Endothelial cell of umbilical vein (primary cell): ENCODE data around the gene SYT6. TPM values are rescaled to one million over a fixed set of nuclear protein-coding genes. Genes with fewer than 3 reads are reported as not detected.
A peak's percentile ranks its signal among the peaks of the same experiment; 100 is the strongest.

Experiments
- BruUV-seq: library from RNA; stranded (reverse); fragments of 400-500 nt; replicated peaks from 2 replicates; lab custom pipeline; 2021; lab: Mats Ljungman, UMichigan
- CTCF ChIA-PET: fragments of 300-600, 350-600 bp; sonication (Branson Sonifier 250); formaldehyde crosslinking; loops from one replicate; lab custom pipeline; 2021; ENCODE audit warnings: antibody characterized with exemption, inconsistent platforms; lab: Charles Lee
- POLR2A ChIA-PET: fragments of 300-600, 350-600 bp; sonication (Branson Sonifier 250); formaldehyde crosslinking; loops from one replicate; lab custom pipeline; 2021; ENCODE audit warnings: antibody characterized with exemption, inconsistent platforms; lab: Charles Lee
- DNase-seq: peaks from one replicate; pipeline ENCODE4 v3.0.0-alpha.2; 2011; ENCODE audit warnings: low read depth, low spot score
- FAIRE-seq: peaks from 2 replicates; lab custom pipeline; 2011; peaks lifted over from hg19 to GRCh38; lab: Jason Lieb, UNC
- H2AFZ ChIP-seq: 2 replicates; pipeline ENCODE4 v1.6.0; 2012; ENCODE audit warnings: low read depth, low read length, control low read depth, inconsistent platforms
- H3K27ac ChIP-seq: 2 replicates; pipeline ENCODE4 v1.5.1; 2011; ENCODE audit warnings: low read depth, mild to moderate bottlenecking, control low read depth, low read length, moderate library complexity; ENCODE audit not compliant: insufficient read depth
- H3K27me3 ChIP-seq, 2 experiments: 2 replicates each; pipeline versions ENCODE4 v1.6.0 to v1.6.1; 2011; ENCODE audit warnings: low read length in 2 of 2, mixed read lengths in 1 of 2; ENCODE audit not compliant: control insufficient read depth in 2 of 2, insufficient read depth in 2 of 2
- H3K36me3 ChIP-seq, 2 experiments: 2 replicates in 1 of 2; 3 replicates in 1 of 2; pipeline ENCODE4 v1.5.1; 2011; ENCODE audit warnings: low read length in 2 of 2, mild to moderate bottlenecking in 1 of 2, moderate library complexity in 1 of 2; ENCODE audit not compliant: control insufficient read depth in 2 of 2, insufficient read depth in 2 of 2; ENCODE audit errors: extremely low read depth in 1 of 2
- H3K4me1 ChIP-seq: 3 replicates; pipeline ENCODE4 v1.5.1; 2011; ENCODE audit warnings: mild to moderate bottlenecking, low read length; ENCODE audit not compliant: control insufficient read depth, insufficient read depth; ENCODE audit errors: extremely low read depth
- H3K4me2 ChIP-seq: 2 replicates; pipeline ENCODE4 v1.6.1; 2011; ENCODE audit warnings: low read length, control low read depth, mixed read lengths; ENCODE audit not compliant: insufficient read depth
- H3K4me3 ChIP-seq, 3 experiments: fragments of 200-600 bp in 1 of 3; sonication (generic), shearing (Covaris generic) in 1 of 3; replicated peaks in 1 of 3; 2 replicates each; pipeline ENCODE4 v1.5.1; 2011 to 2016; ENCODE audit warnings: control low read depth in 3 of 3, low read length in 3 of 3, mild to moderate bottlenecking in 2 of 3, inconsistent platforms in 1 of 3, low read depth in 1 of 3, moderate library complexity in 1 of 3; ENCODE audit not compliant: insufficient read depth in 1 of 3
- H3K79me2 ChIP-seq: 2 replicates; pipeline ENCODE4 v1.6.0; 2012; ENCODE audit warnings: low read length, inconsistent platforms; ENCODE audit not compliant: control insufficient read depth, insufficient read depth
- H3K9ac ChIP-seq: replicated peaks from 2 replicates; pipeline ENCODE3; 2011; ENCODE audit warnings: low read length, control low read depth; ENCODE audit not compliant: insufficient read depth; ENCODE audit errors: extremely low read depth
- H3K9me1 ChIP-seq: replicated peaks from 3 replicates; pipeline ENCODE4 v1.6.0; 2011; ENCODE audit warnings: mild to moderate bottlenecking, low read length; ENCODE audit not compliant: control insufficient read depth, insufficient read depth; ENCODE audit errors: extremely low read depth
- H3K9me3 ChIP-seq: replicated peaks from 2 replicates; pipeline ENCODE4 v1.5.1; 2012; ENCODE audit warnings: low read length, inconsistent platforms; ENCODE audit not compliant: control insufficient read depth, insufficient read depth
- H4K20me1 ChIP-seq: replicated peaks from 2 replicates; pipeline ENCODE3; 2011; ENCODE audit warnings: mild to moderate bottlenecking, low read length; ENCODE audit not compliant: control insufficient read depth, insufficient read depth; ENCODE audit errors: extremely low read depth
- CTCF ChIP-seq, 2 donors: IDR thresholded peaks; 1 replicate in 1 of 2; 2 replicates in 1 of 2; pipeline ENCODE4 v1.5.1; 2011; ENCODE audit warnings: low read length in 2 of 2, mild to moderate bottlenecking in 2 of 2, moderate library complexity in 2 of 2, control low read depth in 1 of 2, inconsistent platforms in 1 of 2, low read depth in 1 of 2; ENCODE audit not compliant: insufficient read depth in 1 of 2; ENCODE audit errors: extremely low read depth in 1 of 2
- EZH2 ChIP-seq: IDR thresholded peaks from 2 replicates; pipeline ENCODE4 v1.6.1; 2012; ENCODE audit warnings: borderline replicate concordance, low read depth, mild to moderate bottlenecking, moderate library complexity, low read length, inconsistent platforms; ENCODE audit not compliant: severe bottlenecking
- FOS ChIP-seq: IDR thresholded peaks from 2 replicates; pipeline ENCODE4 v1.6.1; 2011; ENCODE audit warnings: mild to moderate bottlenecking, low read length, moderate library complexity, borderline replicate concordance; ENCODE audit not compliant: insufficient read depth
- GATA2 ChIP-seq: IDR thresholded peaks from 2 replicates; pipeline ENCODE4 v1.7.0; 2011; ENCODE audit warnings: low read depth, mild to moderate bottlenecking, moderate library complexity, mixed read lengths, low read length; ENCODE audit not compliant: insufficient read length, insufficient read depth
- JUN ChIP-seq: IDR thresholded peaks from 2 replicates; pipeline ENCODE4 v1.6.1; 2011; ENCODE audit warnings: borderline replicate concordance, low read depth; ENCODE audit not compliant: insufficient read length, insufficient read depth
- MAX ChIP-seq: IDR thresholded peaks from 2 replicates; pipeline ENCODE4 v1.6.1; 2011; ENCODE audit not compliant: insufficient read depth, insufficient read length
- MYC ChIP-seq: IDR thresholded peaks from one replicate; pipeline ENCODE4 v1.6.1; 2011; ENCODE audit warnings: mild to moderate bottlenecking, low read depth, low read length
- POLR2A ChIP-seq: IDR thresholded peaks from 2 replicates; pipeline ENCODE4 v1.6.1; 2012; ENCODE audit warnings: low read depth, mild to moderate bottlenecking, control low read depth, low read length
- POLR2AphosphoS5 ChIP-seq: IDR thresholded peaks from 2 replicates; pipeline ENCODE4 v1.6.1; 2012; ENCODE audit warnings: low read depth, mild to moderate bottlenecking, control low read depth, low read length, moderate library complexity; ENCODE audit not compliant: insufficient read depth
- dilution Hi-C: fragments of 300-500 bp; cut with MboI; formaldehyde crosslinking; loops from one replicate; pipeline ENCODE4 v1.15.0; 2019; ENCODE audit warnings: low sequenced_read_pairs; ENCODE audit not compliant: extremely low pct_ligation_motif_present
- intact Hi-C: fragments of 100-400 bp; cut with micrococcal nuclease; formaldehyde crosslinking; loops from one replicate; pipeline ENCODE4 v1.10.0; 2022
- polyA plus RNA-seq, 4 experiments: library from polyadenylated mRNA; depleted of rRNA in 3 of 4; stranded (reverse) in 3 of 4; unstranded in 1 of 4; fragments of >200 nt; gene quantifications; 2 replicates each; pipeline versions ENCODE4 v1.2.1 to v1.2.3, GENCODE V29; 2011 to 2012; ENCODE audit warnings: missing spikeins in 1 of 4
- total RNA-seq: library from RNA; stranded (reverse); gene quantifications from 2 replicates; pipeline ENCODE4 v1.2.3, GENCODE V29; 2021

SYT6 gene
- total and polyA plus RNA-seq, 2 donors (not counting 3 experiments of a cell fraction or from before 2014, with no cell fraction given), result 0.04 TPM; not detected in 1

- H3K27me3 ChIP-seq, result no peaks in the 10 kb centered on the region
- H3K27ac ChIP-seq, result no peak overlapping the region
- H4K20me1 ChIP-seq, result no peaks in the 10 kb centered on the region
- DNase-seq, result no peak
- no peaks in the 10 kb centered on the region for H3K79me2 ChIP-seq
- FAIRE-seq, result no peak
- ChIA-PET CTCF (interaction anchor here (2.4 kb wide), 1 partner anchor 135 kb away, joined by 5 read pairs; the partner anchor contains the start of gene OLFML3), POLR2A (no interaction called here)
- no peak overlapping the region for H3K4me3 ChIP-seq
- no TSS peak for BruUV-seq
- no peaks in the 10 kb centered on the region for H3K4me1 ChIP-seq
- no peak for TF ChIP-seq GATA2
- H3K9me3 ChIP-seq, result no peaks in the 10 kb centered on the region
- H3K36me3 ChIP-seq, result no peaks in the 10 kb centered on the region
- H3K4me2 ChIP-seq, result no peak overlapping the region
- peak overlapping the region; percentile 6 for H2AFZ ChIP-seq
- dilution Hi-C loops, result no loop called here
- no peak overlapping the region for H3K9ac ChIP-seq
- no peaks in the 10 kb centered on the region for H3K9me1 ChIP-seq
- intact Hi-C loops, result no loop called here
Observed at GRCh38 chr1:114113411-114114184, 40.1 kb downstream of the SYT6 start.

- H3K79me2 ChIP-seq, result no peaks in the 10 kb centered on the region
- no peaks in the 10 kb centered on the region for H3K36me3 ChIP-seq
- POLR2A ChIA-PET, result no interaction called here
- dilution Hi-C loops, result no loop called here
- DNase-seq (no peak), FAIRE-seq (no peak)
- no peaks in the 10 kb centered on the region for H3K27me3 ChIP-seq
- no peaks in the 10 kb centered on the region for H3K4me1 ChIP-seq
- no peak for TF ChIP-seq CTCF (IDR thresholded peaks at IDR 0.05; ENCODE audit: extremely low read depth in 1 of 2, insufficient read depth in 1 of 2, low read depth in 1 of 2, low read length in 2 of 2)
- TF ChIP-seq EZH2, result no peak
- TF ChIP-seq GATA2, result no peak
- no peak for TF ChIP-seq FOS
- no peak for TF ChIP-seq MYC
- TF ChIP-seq JUN, result no peak
- TF ChIP-seq POLR2A, result no peak
- TF ChIP-seq MAX, result no peak
- TF ChIP-seq POLR2AphosphoS5, result no peak
- H4K20me1 ChIP-seq, result no peaks in the 10 kb centered on the region
- no peak overlapping the region for H3K4me3 ChIP-seq
- no TSS peak for BruUV-seq
- H3K9me1 ChIP-seq, result no peaks in the 10 kb centered on the region
- no peak overlapping the region for H2AFZ ChIP-seq
- no peak overlapping the region for H3K9ac ChIP-seq
- no peak overlapping the region for H3K4me2 ChIP-seq
- CTCF ChIA-PET, result interaction anchor here (2.4 kb wide), 1 partner anchor 134 kb away, joined by 5 read pairs; the partner anchor contains the start of gene OLFML3
- no peaks in the 10 kb centered on the region for H3K9me3 ChIP-seq
- intact Hi-C loops, result no loop called here
- no peak overlapping the region for H3K27ac ChIP-seq
Observed at GRCh38 chr1:114112775-114113174, 40.9 kb downstream of the SYT6 start.
